Suprapubic skin (tissue), 4 donors: ENCODE measurements around the gene CLCNKA. TPM values are rescaled to one million over a fixed set of nuclear protein-coding genes. Genes with fewer than 3 reads are reported as not detected.
"Not testable (repeated sequence)": the region's sequence is repeated elsewhere in the genome, so short reads cannot be mapped to it uniquely, and the experiment has no call there.

Experiments used
- DNase-seq, 2 donors: peaks; one replicate each; pipeline ENCODE4 v3.0.0-alpha.2; 2019; ENCODE audit warnings: low spot score in 2 of 2
- H3K27ac ChIP-seq: fragments of 200-600 bp; sonication (generic); one replicate; pipeline ENCODE4 v1.5.1; 2019
- H3K27me3 ChIP-seq: fragments of 200-600 bp; sonication (generic); one replicate; pipeline ENCODE4 v1.5.1; 2019
- H3K36me3 ChIP-seq: fragments of 200-600 bp; sonication (generic); one replicate; pipeline ENCODE4 v1.5.1; 2019
- H3K4me1 ChIP-seq: fragments of 200-600 bp; sonication (generic); one replicate; pipeline ENCODE4 v1.5.1; 2019
- H3K4me3 ChIP-seq: fragments of 200-600 bp; sonication (generic); one replicate; pipeline ENCODE4 v1.5.1; 2019; ENCODE audit warnings: mild to moderate bottlenecking
- H3K9me3 ChIP-seq: fragments of 200-600 bp; sonication (generic); one replicate; pipeline ENCODE4 v1.5.1; 2019
- CTCF ChIP-seq, 2 donors: fragments of 200-600 bp in 1 of 2; fragments of 450-650 bp in 1 of 2; sonication (generic) in 1 of 2; IDR thresholded peaks; one replicate each; pipeline ENCODE4 v1.5.1; 2016 to 2019; ENCODE audit warnings: antibody characterized with exemption in 2 of 2, mild to moderate bottlenecking in 1 of 2, moderate library complexity in 1 of 2
- EP300 ChIP-seq: sonication (generic); formaldehyde crosslinking; IDR thresholded peaks from one replicate; pipeline ENCODE4 v1.6.1; 2017; ENCODE audit warnings: antibody characterized with exemption
- POLR2A ChIP-seq, 2 donors: fragments of 450-650 bp; IDR thresholded peaks; one replicate each; pipeline ENCODE4 v1.6.1; 2017; ENCODE audit warnings: antibody characterized with exemption in 2 of 2, mild to moderate bottlenecking in 2 of 2, moderate library complexity in 2 of 2
- POLR2AphosphoS5 ChIP-seq, 3 donors: sonication (generic); formaldehyde crosslinking; IDR thresholded peaks; one replicate each; pipeline ENCODE4 v1.6.1; 2017; ENCODE audit warnings: antibody characterized with exemption in 3 of 3
- WGBS: methylation state at CpG from one replicate; pipeline ENCODE4 v1.1.5; 2018; 5-methylcytosine and 5-hydroxymethylcytosine counted together
- total RNA-seq, 4 donors: library from RNA; depleted of rRNA; stranded (reverse); fragments of >200 nt; gene quantifications; one replicate each; pipeline ENCODE4 v1.1.0, GENCODE V29; 2016

Gene CLCNKA
- total RNA-seq, 4 donors from 2014 or later: 0.23 to 1.9 (median 0.51) TPM; not detected in 1

- 100% methylated on average over 2 of the region's 4 CpGs for WGBS
- no peak for DNase-seq
- H3K36me3 ChIP-seq: no peaks in the 10 kb centered on the region
- H3K27me3 ChIP-seq: no peaks in the 10 kb centered on the region
- TF ChIP-seq CTCF (IDR thresholded peaks at IDR 0.05) (no peak), POLR2A (IDR thresholded peaks at IDR 0.05) (no peak), EP300 (no peak), POLR2AphosphoS5 (IDR thresholded peaks at IDR 0.05) (no peak)
- no peak overlapping the region for H3K27ac ChIP-seq
- no peaks in the 10 kb centered on the region for H3K4me1 ChIP-seq
- no peaks in the 10 kb centered on the region for H3K9me3 ChIP-seq
- no peak overlapping the region for H3K4me3 ChIP-seq
Observed at GRCh38 chr1:16038620-16038912, 16.7 kb downstream of the CLCNKA start.

- H3K36me3 ChIP-seq, H3K9me3 ChIP-seq, H3K27ac ChIP-seq, H3K27me3 ChIP-seq, H3K4me3 ChIP-seq, DNase-seq, H3K4me1 ChIP-seq: not testable (repeated sequence)
- WGBS: 78% methylated on average over 8 of the region's 8 CpGs
Observed at GRCh38 chr1:16039871-16040270, 18.0 kb downstream of the CLCNKA start.

GRCh38 chr1:16041200-16041599 lies 19.4 kb downstream of the CLCNKA start:
- Histone ChIP-seq H3K27me3 (no peaks in the 10 kb centered on the region), H3K4me1 (no peaks in the 10 kb centered on the region), H3K36me3 (no peaks in the 10 kb centered on the region), H3K4me3 (no peak overlapping the region), H3K27ac (no peak overlapping the region), H3K9me3 (no peaks in the 10 kb centered on the region)
- DNase-seq: no peak
- TF ChIP-seq POLR2A (IDR thresholded peaks at IDR 0.05): no peak
- TF ChIP-seq EP300: no peak
- TF ChIP-seq POLR2AphosphoS5 (IDR thresholded peaks at IDR 0.05): no peak
- TF ChIP-seq CTCF (IDR thresholded peaks at IDR 0.05): no peak
- WGBS: 64% methylated on average over 7 of the region's 8 CpGs

GRCh38 chr1:16042096-16042495 lies 20.3 kb downstream of the CLCNKA start:
- Histone ChIP-seq H3K4me1 (no peaks in the 10 kb centered on the region), H3K36me3 (no peaks in the 10 kb centered on the region), H3K4me3 (no peak overlapping the region), H3K9me3 (no peaks in the 10 kb centered on the region), H3K27ac (no peak overlapping the region), H3K27me3 (no peaks in the 10 kb centered on the region)
- DNase-seq: no peak
- TF ChIP-seq EP300 (no peak), CTCF (IDR thresholded peaks at IDR 0.05) (no peak), POLR2AphosphoS5 (IDR thresholded peaks at IDR 0.05) (no peak)
- 66% methylated on average over 4 of the region's 9 CpGs for WGBS

- H3K27me3 ChIP-seq, H3K27ac ChIP-seq, H3K36me3 ChIP-seq, DNase-seq, H3K9me3 ChIP-seq, H3K4me3 ChIP-seq, H3K4me1 ChIP-seq: not testable (repeated sequence)
- WGBS: 86% methylated on average over 5 of the region's 9 CpGs
Observed at GRCh38 chr1:16042654-16043053, 20.8 kb downstream of the CLCNKA start.

GRCh38 chr1:16043521-16043920 lies 21.7 kb downstream of the CLCNKA start, which contains the start of gene CLCNKB:
Gene CLCNKB (plus strand): TSS chr1:16043782. CDS start chr1:16044493, 711 bp downstream.
- no peak for DNase-seq
- WGBS: 65% methylated on average over 7 of the region's 7 CpGs
- no peaks in the 10 kb centered on the region for H3K36me3 ChIP-seq

More at GRCh38 chr1:16043521-16043920, 21.7 kb downstream of the CLCNKA start, which contains the start of gene CLCNKB:
- Histone ChIP-seq H3K27ac (no peak within 1 kb of the TSS), H3K27me3 (no peaks in the 10 kb centered on the region), H3K4me1 (peaks cover 6% of the 10 kb centered on the region), H3K4me3 (no peak within 1 kb of the TSS), H3K9me3 (no peaks in the 10 kb centered on the region)
- TF ChIP-seq POLR2A (IDR thresholded peaks at IDR 0.05) (no peak), CTCF (IDR thresholded peaks at IDR 0.05) (no peak), EP300 (no peak), POLR2AphosphoS5 (IDR thresholded peaks at IDR 0.05) (no peak)
